Panc1 (cell line): ENCODE results near the gene VASN. TPM values are rescaled to one million over a fixed set of nuclear protein-coding genes. Genes with fewer than 3 reads are reported as not detected.

Experiments
- ATAC-seq: fragments of 200-7000 bp; cut with Tn5 transposase; 2 replicates; pipeline ENCODE4 v1.9.1; 2020; ENCODE audit warnings: mild to moderate bottlenecking, moderate library complexity
- BruUV-seq: library from RNA; stranded (reverse); fragments of 400-500 nt; replicated peaks from 2 replicates; lab custom pipeline; 2021; lab: Mats Ljungman, UMichigan
- CTCF ChIA-PET: fragments of 300-600 bp; sonication (Branson Sonifier 250); formaldehyde crosslinking; loops from one replicate; lab custom pipeline; 2022; ENCODE audit warnings: antibody characterized with exemption; lab: Charles Lee
- POLR2A ChIA-PET: fragments of 300-600 bp; sonication (Branson Sonifier 250); formaldehyde crosslinking; loops from one replicate; lab custom pipeline; 2022; ENCODE audit warnings: antibody characterized with exemption; lab: Charles Lee
- DNase-seq: peaks from one replicate; pipeline ENCODE4 v3.0.0-alpha.2; 2010; ENCODE audit warnings: low read depth, low spot score
- H3K27ac ChIP-seq: 2 replicates; pipeline ENCODE4 v1.5.1; 2011; ENCODE audit warnings: mild to moderate bottlenecking, low read length, inconsistent platforms
- H3K27me3 ChIP-seq: fragments of 200-500 bp; sonication (Bioruptor generic); 2 replicates; pipeline ENCODE4 v1.6.0; 2014; ENCODE audit warnings: low read length, inconsistent platforms; ENCODE audit not compliant: control insufficient read depth, insufficient read depth
- H3K36me3 ChIP-seq: fragments of 200-500 bp; sonication (Bioruptor generic); 2 replicates; pipeline ENCODE4 v1.5.1; 2014; ENCODE audit warnings: inconsistent platforms, mild to moderate bottlenecking, low read length, moderate library complexity; ENCODE audit not compliant: control insufficient read depth, insufficient read depth
- H3K4me1 ChIP-seq: 2 replicates; pipeline ENCODE4 v1.5.1; 2011; ENCODE audit warnings: inconsistent platforms, mild to moderate bottlenecking, low read length, moderate library complexity; ENCODE audit not compliant: control insufficient read depth, insufficient read depth
- H3K4me3 ChIP-seq, 2 experiments: 2 replicates each; pipeline ENCODE4 v1.5.1; 2011 to 2012; ENCODE audit warnings: low read depth in 2 of 2, low read length in 2 of 2, mild to moderate bottlenecking in 2 of 2, inconsistent platforms in 1 of 2, moderate library complexity in 1 of 2
- H3K9me3 ChIP-seq: fragments of 200-500 bp; sonication (Bioruptor generic); 2 replicates; pipeline ENCODE4 v1.5.1; 2014; ENCODE audit warnings: low read depth, mild to moderate bottlenecking, inconsistent platforms, low read length, moderate library complexity; ENCODE audit not compliant: control insufficient read depth, insufficient read depth
- POLR2AphosphoS5 ChIP-seq: IDR thresholded peaks from 2 replicates; pipeline ENCODE4 v1.6.1; 2012; ENCODE audit warnings: mild to moderate bottlenecking, low read depth, low read length, moderate library complexity
- REST ChIP-seq, 2 experiments: IDR thresholded peaks; 2 replicates each; pipeline ENCODE4 v1.6.1; 2011 to 2012; ENCODE audit warnings: low read depth in 2 of 2, control low read depth in 1 of 2, low read length in 1 of 2, mild to moderate bottlenecking in 1 of 2, moderate library complexity in 1 of 2; ENCODE audit not compliant: insufficient read depth in 1 of 2
- SIN3A ChIP-seq: IDR thresholded peaks from 2 replicates; pipeline ENCODE4 v1.6.1; 2012; ENCODE audit warnings: low read depth, mild to moderate bottlenecking, low read length, moderate library complexity, borderline replicate concordance; ENCODE audit not compliant: insufficient read depth
- TCF7L2 ChIP-seq: IDR thresholded peaks from 2 replicates; pipeline ENCODE4 v1.6.1; 2011; ENCODE audit warnings: mild to moderate bottlenecking, low read depth, low read length, inconsistent platforms
- in situ Hi-C: cut with HindIII; loops from 2 replicates; pipeline ENCODE4 v1.10.0; 2016; ENCODE audit warnings: low sequenced_read_pairs, low pct_unique_long_range_greater_than_20kb
- intact Hi-C: fragments of 100-400 bp; cut with micrococcal nuclease; formaldehyde crosslinking; loops from one replicate; pipeline ENCODE4 v1.10.0; 2022; ENCODE audit not compliant: unreplicated experiment
- total RNA-seq: library from RNA; stranded (reverse); gene quantifications from one replicate; pipeline ENCODE4 v1.2.1, GENCODE V29; 2021; ENCODE audit not compliant: unreplicated experiment
- TF ChIP-seq, protein P1 (sequence below): fragments of 450-650 bp; IDR thresholded peaks from 2 replicates; pipeline ENCODE4 v1.5.1; 2017; ENCODE audit warnings: mild to moderate bottlenecking

VASN gene
- total RNA-seq, 1 experiment from 2014 or later, result 33.5 TPM

- CTCF ChIA-PET, result no interaction called here
- intact Hi-C loops (no loop called here), in situ Hi-C loops (no loop called here)
- peak overlapping the region; percentile 89; the same call in 1 of the 2 replicates for H3K27ac ChIP-seq
- H3K4me1 ChIP-seq, result peaks cover 49% of the 10 kb centered on the region
- DNase-seq, result no peak
- POLR2A ChIA-PET, result no interaction called here
- TF ChIP-seq TCF7L2, result no peak
- TF ChIP-seq, protein P1, sequence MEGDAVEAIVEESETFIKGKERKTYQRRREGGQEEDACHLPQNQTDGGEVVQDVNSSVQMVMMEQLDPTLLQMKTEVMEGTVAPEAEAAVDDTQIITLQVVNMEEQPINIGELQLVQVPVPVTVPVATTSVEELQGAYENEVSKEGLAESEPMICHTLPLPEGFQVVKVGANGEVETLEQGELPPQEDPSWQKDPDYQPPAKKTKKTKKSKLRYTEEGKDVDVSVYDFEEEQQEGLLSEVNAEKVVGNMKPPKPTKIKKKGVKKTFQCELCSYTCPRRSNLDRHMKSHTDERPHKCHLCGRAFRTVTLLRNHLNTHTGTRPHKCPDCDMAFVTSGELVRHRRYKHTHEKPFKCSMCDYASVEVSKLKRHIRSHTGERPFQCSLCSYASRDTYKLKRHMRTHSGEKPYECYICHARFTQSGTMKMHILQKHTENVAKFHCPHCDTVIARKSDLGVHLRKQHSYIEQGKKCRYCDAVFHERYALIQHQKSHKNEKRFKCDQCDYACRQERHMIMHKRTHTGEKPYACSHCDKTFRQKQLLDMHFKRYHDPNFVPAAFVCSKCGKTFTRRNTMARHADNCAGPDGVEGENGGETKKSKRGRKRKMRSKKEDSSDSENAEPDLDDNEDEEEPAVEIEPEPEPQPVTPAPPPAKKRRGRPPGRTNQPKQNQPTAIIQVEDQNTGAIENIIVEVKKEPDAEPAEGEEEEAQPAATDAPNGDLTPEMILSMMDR, result no peak
- TF ChIP-seq REST (IDR thresholded peaks at IDR 0.05; ENCODE audit: insufficient read depth in 1 of 2, low read depth in 2 of 2, low read length in 1 of 2), result no peak
- no peak for TF ChIP-seq POLR2AphosphoS5
- no peak for TF ChIP-seq SIN3A
- H3K4me3 ChIP-seq, result no peak overlapping the region
- H3K9me3 ChIP-seq, result no peaks in the 10 kb centered on the region
- H3K36me3 ChIP-seq, result no peaks in the 10 kb centered on the region
- BruUV-seq, result no TSS peak
- no peaks in the 10 kb centered on the region for H3K27me3 ChIP-seq
- ATAC-seq, result no peak
Observed at GRCh38 chr16:4349332-4349731, 22.3 kb upstream of the VASN start.

- POLR2A ChIA-PET, result interaction anchor here (0.6 kb wide), 1 partner anchor 13 kb away, joined by 3 read pairs; no protein-coding TSS in a partner anchor
- no peak for DNase-seq
- no peak for ATAC-seq
- H3K4me1 ChIP-seq, result peaks cover 39% of the 10 kb centered on the region
- BruUV-seq, result no TSS peak
- in situ Hi-C loops, result no loop called here
- H3K4me3 ChIP-seq, result peak overlapping the region; percentile 75 to 92
- no peaks in the 10 kb centered on the region for H3K27me3 ChIP-seq
- TF ChIP-seq SIN3A (no peak), POLR2AphosphoS5 (no peak), TCF7L2 (no peak), REST (IDR thresholded peaks at IDR 0.05; ENCODE audit: insufficient read depth in 1 of 2, low read depth in 2 of 2, low read length in 1 of 2) (no peak)
- intact Hi-C loops, result no loop called here
- no peaks in the 10 kb centered on the region for H3K36me3 ChIP-seq
- H3K27ac ChIP-seq, result peak overlapping the region; percentile 89
- H3K9me3 ChIP-seq, result no peaks in the 10 kb centered on the region
- CTCF ChIA-PET, result interaction anchor here (2.8 kb wide), 1 partner anchor 52 kb away, joined by 15 read pairs; no protein-coding TSS in a partner anchor
Observed at GRCh38 chr16:4350365-4350786, 21.3 kb upstream of the VASN start.
